T-cell (primary cell): ENCODE measurements around the gene CBX4. TPM values are rescaled to one million over a fixed set of nuclear protein-coding genes. Genes with fewer than 3 reads are reported as not detected.

Source experiments
- ATAC-seq, 4 experiments: fragments of 200-7000 bp in 3 of 4; fragments of 150-1000 bp in 1 of 4; cut with Tn5 transposase; replicated peaks in 1 of 4; 1 replicate in 3 of 4; 2 replicates in 1 of 4; pipeline ENCODE4 v1.10.0; 2021; ENCODE audit warnings: moderate library complexity in 3 of 4, mild to moderate bottlenecking in 2 of 4, moderate number of reproducible peaks in 1 of 4
- CTCF ChIA-PET, 2 donors: fragments of 300-600 bp; sonication (Branson Sonifier 250); formaldehyde crosslinking; loops; one replicate each; lab custom pipeline; 2022; ENCODE audit warnings: antibody characterized with exemption in 2 of 2; lab: Charles Lee
- POLR2A ChIA-PET, 2 donors: fragments of 300-600 bp; sonication (Branson Sonifier 250); formaldehyde crosslinking; loops; one replicate each; lab custom pipeline; 2022; ENCODE audit warnings: antibody characterized with exemption in 2 of 2; lab: Charles Lee
- DNase-seq, 35 experiments: peaks; one replicate each; pipeline versions ENCODE4 v3.0.0 to v3.0.0-alpha.2; 2013 to 2023
- H3K27ac ChIP-seq: one replicate; pipeline ENCODE4 v1.5.1; 2013; ENCODE audit warnings: low read length
- H3K27me3 ChIP-seq, 2 experiments: replicated peaks in 1 of 2; 1 replicate in 1 of 2; 2 replicates in 1 of 2; pipeline versions ENCODE4 v1.6.1 to v1.7.0; 2013; ENCODE audit warnings: low read length in 1 of 2, mixed read lengths in 1 of 2; ENCODE audit not compliant: control insufficient read depth in 2 of 2, insufficient read depth in 2 of 2; ENCODE audit errors: extremely low read depth in 1 of 2
- H3K36me3 ChIP-seq, 2 donors: 1 replicate in 1 of 2; 2 replicates in 1 of 2; pipeline versions ENCODE4 v1.6.1 to v1.7.0; 2013; ENCODE audit warnings: low read length in 1 of 2; ENCODE audit not compliant: control insufficient read depth in 2 of 2, insufficient read depth in 1 of 2; ENCODE audit errors: extremely low read depth in 1 of 2
- H3K4me1 ChIP-seq, 2 experiments: 1 replicate in 1 of 2; 2 replicates in 1 of 2; pipeline versions ENCODE4 v1.6.1 to v1.7.0; 2013; ENCODE audit warnings: low read length in 2 of 2, mixed read lengths in 1 of 2; ENCODE audit not compliant: insufficient read depth in 2 of 2, control insufficient read depth in 1 of 2; ENCODE audit errors: extremely low read depth in 1 of 2
- H3K4me3 ChIP-seq, 2 donors: 1 replicate in 1 of 2; 2 replicates in 1 of 2; pipeline versions ENCODE4 v1.5.1 to v1.7.0; 2013; ENCODE audit warnings: mild to moderate bottlenecking in 2 of 2, low read length in 1 of 2, moderate library complexity in 1 of 2; ENCODE audit not compliant: control insufficient read depth in 1 of 2; ENCODE audit errors: extremely low read depth in 1 of 2
- H3K9me3 ChIP-seq: 2 replicates; pipeline ENCODE4 v1.7.0; 2013
- H3K27ac Mint-ChIP-seq, 2 donors: one replicate each; pipeline ENCODE4 v1.8.0; 2020 to 2021; ENCODE audit warnings: mild to moderate bottlenecking in 2 of 2, mixed read lengths in 2 of 2
- H3K27me3 Mint-ChIP-seq, 2 donors: one replicate each; pipeline ENCODE4 v1.8.0; 2021 to 2022; ENCODE audit warnings: mixed read lengths in 2 of 2
- H3K36me3 Mint-ChIP-seq: one replicate; pipeline ENCODE4 v1.8.0; 2021; ENCODE audit warnings: mixed read lengths
- H3K4me1 Mint-ChIP-seq, 3 donors: one replicate each; pipeline ENCODE4 v1.8.0; 2020 to 2022; ENCODE audit warnings: mixed read lengths in 3 of 3, mild to moderate bottlenecking in 1 of 3
- H3K4me3 Mint-ChIP-seq, 3 donors: one replicate each; pipeline ENCODE4 v1.8.0; 2020 to 2022; ENCODE audit warnings: mild to moderate bottlenecking in 3 of 3, mixed read lengths in 3 of 3, moderate library complexity in 3 of 3
- H3K9me3 Mint-ChIP-seq, 3 donors: one replicate each; pipeline ENCODE4 v1.8.0; 2020 to 2022; ENCODE audit warnings: mixed read lengths in 3 of 3
- WGBS: methylation state at CpG from one replicate; pipeline ENCODE4 v1.1.5; 2013; ENCODE audit warnings: missing lambda C conversion rate; ENCODE audit not compliant: insufficient coverage; 5-methylcytosine and 5-hydroxymethylcytosine counted together
- total RNA-seq, 35 experiments: library from RNA in 6 of 35; stranded (reverse) in 6 of 35; fragments of 120-200 nt in 1 of 35; gene quantifications; one replicate each; pipeline versions ENCODE4 v1.2.1 to v1.2.4 and lab custom pipeline; 2013 to 2026

CBX4 gene
- total RNA-seq, 5 donors from 2014 or later (not counting 1 experiment from before 2014, with no cell fraction given): 63.2 to 138 (median 70.2) TPM

DNA sequence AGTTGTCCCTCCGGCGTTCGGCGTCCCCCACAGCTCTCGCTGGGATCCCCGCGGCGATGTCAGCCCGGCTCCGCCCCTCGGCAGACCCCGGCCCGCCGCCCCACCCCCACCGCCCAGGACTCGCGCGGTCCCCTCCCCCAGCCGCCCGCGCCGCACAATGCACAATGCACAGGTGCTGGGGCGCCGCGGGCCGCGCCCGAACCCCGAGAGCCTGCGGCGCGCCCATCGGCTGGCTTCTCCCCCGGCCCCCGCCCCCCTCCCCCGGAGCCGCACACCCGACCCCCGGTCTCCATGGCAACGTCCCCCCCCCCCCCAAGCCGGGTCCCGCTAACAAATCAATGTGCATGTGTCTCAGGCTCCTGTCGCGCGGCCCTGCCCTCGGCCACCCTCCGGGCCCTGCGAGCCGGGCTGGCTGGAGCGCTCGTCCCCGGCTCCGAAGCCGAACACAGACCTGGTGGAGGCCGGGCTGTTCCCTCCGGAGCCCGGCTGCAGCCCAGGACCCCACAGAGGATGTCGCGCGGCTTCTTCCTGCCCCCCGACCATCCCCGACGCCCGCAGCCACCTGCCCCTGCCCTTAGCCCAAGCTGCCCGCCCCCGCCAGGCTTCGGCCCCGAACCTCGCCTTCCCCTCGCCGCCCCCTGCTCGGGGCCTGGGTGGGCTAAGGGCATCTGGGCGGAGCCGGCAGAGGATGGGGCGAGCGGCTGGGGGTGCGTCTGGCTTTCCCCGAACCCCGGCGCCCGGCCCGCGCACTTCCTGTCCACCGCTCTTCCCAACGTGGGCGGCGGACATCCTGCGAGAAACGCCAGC lies 41.5 kb downstream of the CBX4 start:
- peak; percentile 16 to 30 (median 26) for ATAC-seq
- peaks cover 3 to 6% of the 10 kb centered on the region in 2 donors for H3K36me3 ChIP-seq
- no peak overlapping the region for H3K27ac ChIP-seq
- Mint-ChIP-seq H3K4me1 (peaks cover 24 to 43% (median 34%) of the 10 kb centered on the region in 3 donors), H3K4me3 (peak overlapping the region in 1 of 3 donors; percentile 85), H3K36me3 (peaks cover 3% of the 10 kb centered on the region), H3K9me3 (no peaks in the 10 kb centered on the region), H3K27me3 (peaks cover 18 to 36% of the 10 kb centered on the region in 2 donors), H3K27ac (no peak overlapping the region)
- H3K4me3 ChIP-seq: peak overlapping the region in 1 of 2 donors; percentile 76
- peak in 1 of 35 experiments; percentile 25 for DNase-seq
- 1% methylated on average over 47 of the region's 89 CpGs for WGBS
- H3K9me3 ChIP-seq: no peaks in the 10 kb centered on the region
- peaks cover 39 to 63% of the 10 kb centered on the region in 2 experiments for H3K4me1 ChIP-seq
- ChIA-PET POLR2A (interaction anchor here in 1 of 2 donors (0.7 kb wide), 1 partner anchor 42 kb away, joined by 3 read pairs; the partner anchor contains the start of gene CBX4), CTCF (interaction anchor here in 1 of 2 donors (0.6 to 1.2 kb wide), 4 partner anchors 10 to 48 kb away, joined by 3 to 8 read pairs (median 5); partner anchors contain the start of gene CBX4)
- H3K27me3 ChIP-seq: peaks cover 8 to 83% of the 10 kb centered on the region in 2 experiments

DNA sequence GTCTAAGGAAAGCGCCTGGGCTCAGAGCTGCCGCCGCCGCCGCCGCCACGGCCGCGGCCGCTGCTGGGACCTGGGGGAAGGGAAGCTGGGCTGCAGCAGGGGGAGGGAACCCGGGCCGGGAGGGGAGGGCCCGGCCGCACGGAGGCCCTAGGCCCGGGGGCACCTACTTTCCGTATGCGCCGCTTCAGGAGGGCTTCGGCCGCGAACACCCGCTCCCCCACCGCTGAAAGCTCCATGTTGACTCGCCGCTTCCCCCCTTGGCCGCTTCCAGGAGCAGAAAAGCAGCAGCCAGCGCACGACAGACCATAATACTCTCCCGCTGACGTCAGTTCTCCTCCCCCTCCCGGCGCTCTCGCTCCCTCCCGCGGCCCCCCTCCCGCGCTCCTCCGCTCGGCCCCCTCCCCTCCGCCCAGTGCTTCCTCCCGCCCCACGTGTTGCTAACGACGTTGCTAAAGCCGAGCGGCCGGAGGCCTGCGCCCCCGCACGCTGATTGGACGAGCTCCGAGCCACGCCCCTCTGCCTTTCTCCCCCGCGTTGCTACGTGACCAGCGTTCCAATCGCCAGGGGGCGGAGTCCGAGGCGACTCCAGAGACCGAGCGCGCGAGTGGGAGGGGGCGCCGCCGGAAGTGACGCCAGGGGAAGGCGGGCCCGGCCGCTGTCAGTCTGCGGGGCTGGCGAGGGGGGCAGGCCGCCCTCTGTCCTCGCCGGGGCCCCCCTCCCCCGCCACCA lies 42.3 kb downstream of the CBX4 start, which contains the start of gene CBX8:
TSS of gene CBX8 (minus strand) at position 315 of the 729 bp plus-strand sequence. CDS start at position 236, 79 bp downstream.
- H3K9me3 Mint-ChIP-seq: no peaks in the 10 kb centered on the region
- peak within 1 kb of the TSS; percentile 81 to 85 (median 83) for H3K4me3 Mint-ChIP-seq
- Histone ChIP-seq H3K27ac (peak within 1 kb of the TSS; percentile 70), H3K4me3 (peak within 1 kb of the TSS; percentile 67 to 76), H3K9me3 (no peaks in the 10 kb centered on the region), H3K27me3 (peaks cover 4 to 84% of the 10 kb centered on the region in 2 experiments), H3K36me3 (peaks cover 3 to 6% of the 10 kb centered on the region in 2 donors), H3K4me1 (peaks cover 37 to 61% of the 10 kb centered on the region in 2 experiments)
- DNase-seq (peak; percentile 92 to 99 (median 96)), ATAC-seq (peak; percentile 85 to 89 (median 86))
- POLR2A ChIA-PET: interaction anchor here (0.6 to 0.7 kb wide), 3 partner anchors 15 to 1100 kb away, joined by 3 to 4 read pairs (median 3); partner anchors contain the start of gene CBX4 (in 1 of the 2)
- H3K36me3 Mint-ChIP-seq: peaks cover 3% of the 10 kb centered on the region
- CTCF ChIA-PET: interaction anchor here in 1 of 2 donors (0.6 to 1.2 kb wide), 6 partner anchors 11 to 810 kb away, joined by 3 to 8 read pairs (median 4); partner anchors contain the start of gene CBX4
- peak within 1 kb of the TSS; percentile 67 to 78 for H3K27ac Mint-ChIP-seq
- WGBS: under 1% methylated on average over 67 of the region's 79 CpGs
- peaks cover 24 to 40% of the 10 kb centered on the region in 2 donors for H3K27me3 Mint-ChIP-seq
- H3K4me1 Mint-ChIP-seq: peaks cover 23 to 47% (median 34%) of the 10 kb centered on the region in 3 donors

DNA sequence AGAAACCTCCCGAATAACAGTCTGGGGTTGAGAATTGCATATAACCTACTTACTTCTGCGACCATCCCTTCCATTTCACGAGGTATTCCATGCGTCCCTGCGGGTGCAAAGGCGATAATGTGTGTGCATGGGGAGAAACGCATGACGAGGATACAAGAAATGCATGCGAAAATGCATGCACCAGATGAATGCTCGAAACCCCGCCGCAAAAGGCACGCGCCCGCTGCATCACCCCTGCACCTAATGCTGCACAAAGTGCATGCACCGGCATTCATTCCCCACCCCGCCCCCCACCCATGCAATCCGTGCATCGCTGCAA lies 42.8 kb downstream of the CBX4 start:
- H3K27ac ChIP-seq: no peak overlapping the region
- peaks cover 4 to 84% of the 10 kb centered on the region in 2 experiments for H3K27me3 ChIP-seq
- Mint-ChIP-seq H3K4me3 (peak overlapping the region; percentile 81 to 85 (median 83)), H3K4me1 (peaks cover 20 to 43% (median 34%) of the 10 kb centered on the region in 3 donors), H3K36me3 (peaks cover 3% of the 10 kb centered on the region), H3K27ac (no peak overlapping the region), H3K27me3 (peaks cover 21 to 38% of the 10 kb centered on the region in 2 donors), H3K9me3 (no peaks in the 10 kb centered on the region)
- ChIA-PET POLR2A (interaction anchor here (0.6 to 0.7 kb wide), 3 partner anchors 15 to 1099 kb away, joined by 3 to 4 read pairs (median 3); partner anchors contain the start of gene CBX4 (in 1 of the 2)), CTCF (interaction anchor here in 1 of 2 donors (0.6 to 1.0 kb wide), 4 partner anchors 19 to 811 kb away, joined by 3 to 6 read pairs (median 4); partner anchors contain the start of gene CBX4)
- ATAC-seq (no peak), DNase-seq (no peak)
- H3K4me1 ChIP-seq: peaks cover 34 to 61% of the 10 kb centered on the region in 2 experiments
- H3K36me3 ChIP-seq: peaks cover 3 to 6% of the 10 kb centered on the region in 2 donors
- WGBS: 3% methylated on average over 10 of the region's 19 CpGs
- no peaks in the 10 kb centered on the region for H3K9me3 ChIP-seq
- peak overlapping the region; percentile 67 to 76 for H3K4me3 ChIP-seq

DNA sequence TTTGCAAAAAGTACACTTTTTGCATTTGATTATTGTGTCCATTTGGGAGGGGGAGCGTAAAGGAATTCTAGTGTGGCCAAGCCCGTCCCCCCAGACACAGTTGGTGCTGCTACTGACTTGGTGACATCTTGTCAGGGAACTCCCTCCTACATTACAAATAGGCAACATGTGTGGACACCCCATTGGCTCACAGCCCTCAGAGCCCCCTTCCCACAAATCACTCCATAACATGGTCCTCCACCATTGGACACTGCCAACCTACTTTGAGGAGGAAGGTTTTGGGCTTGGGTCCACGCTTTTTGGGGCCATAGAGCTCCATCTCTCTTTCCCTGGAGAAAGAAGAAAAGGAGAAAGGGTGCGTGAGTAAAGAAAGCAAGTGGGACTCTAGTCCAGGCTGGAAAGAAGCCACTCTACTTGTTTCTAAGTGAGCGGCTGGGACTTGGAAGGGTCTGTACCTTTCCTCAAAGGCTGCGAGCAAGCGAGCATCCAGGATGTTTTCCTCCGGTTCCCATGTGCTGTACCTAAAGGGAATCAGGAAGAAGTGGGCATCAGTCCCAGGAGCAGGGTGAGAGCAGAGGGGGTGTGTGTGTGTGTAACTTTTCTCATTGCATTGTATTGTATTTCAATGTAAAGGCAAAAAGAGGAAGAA lies 43.3 kb downstream of the CBX4 start:
- H3K4me3 ChIP-seq: peak overlapping the region; percentile 67 to 76
- peaks cover 4 to 84% of the 10 kb centered on the region in 2 experiments for H3K27me3 ChIP-seq
- H3K27me3 Mint-ChIP-seq: peaks cover 21 to 40% of the 10 kb centered on the region in 2 donors
- peak overlapping the region; percentile 81 to 85 (median 83) for H3K4me3 Mint-ChIP-seq
- WGBS: 60% methylated on average over 4 of the region's 8 CpGs
- peaks cover 34 to 61% of the 10 kb centered on the region in 2 experiments for H3K4me1 ChIP-seq
- DNase-seq (no peak), ATAC-seq (no peak)
- ChIA-PET POLR2A (interaction anchor here in 1 of 2 donors (0.6 to 0.7 kb wide), 2 partner anchors 16 to 1099 kb away, joined by 3 to 4 read pairs; no protein-coding TSS in a partner anchor), CTCF (interaction anchor here in 1 of 2 donors (0.6 kb wide), 1 partner anchor 19 kb away, joined by 3 read pairs; no protein-coding TSS in a partner anchor)
- H3K4me1 Mint-ChIP-seq: peaks cover 24 to 46% (median 36%) of the 10 kb centered on the region in 3 donors
- H3K9me3 ChIP-seq: no peaks in the 10 kb centered on the region
- H3K27ac Mint-ChIP-seq: no peak overlapping the region
- H3K27ac ChIP-seq: no peak overlapping the region
- H3K36me3 ChIP-seq: peaks cover 3 to 6% of the 10 kb centered on the region in 2 donors
- no peaks in the 10 kb centered on the region for H3K9me3 Mint-ChIP-seq
- peaks cover 3% of the 10 kb centered on the region for H3K36me3 Mint-ChIP-seq

DNA sequence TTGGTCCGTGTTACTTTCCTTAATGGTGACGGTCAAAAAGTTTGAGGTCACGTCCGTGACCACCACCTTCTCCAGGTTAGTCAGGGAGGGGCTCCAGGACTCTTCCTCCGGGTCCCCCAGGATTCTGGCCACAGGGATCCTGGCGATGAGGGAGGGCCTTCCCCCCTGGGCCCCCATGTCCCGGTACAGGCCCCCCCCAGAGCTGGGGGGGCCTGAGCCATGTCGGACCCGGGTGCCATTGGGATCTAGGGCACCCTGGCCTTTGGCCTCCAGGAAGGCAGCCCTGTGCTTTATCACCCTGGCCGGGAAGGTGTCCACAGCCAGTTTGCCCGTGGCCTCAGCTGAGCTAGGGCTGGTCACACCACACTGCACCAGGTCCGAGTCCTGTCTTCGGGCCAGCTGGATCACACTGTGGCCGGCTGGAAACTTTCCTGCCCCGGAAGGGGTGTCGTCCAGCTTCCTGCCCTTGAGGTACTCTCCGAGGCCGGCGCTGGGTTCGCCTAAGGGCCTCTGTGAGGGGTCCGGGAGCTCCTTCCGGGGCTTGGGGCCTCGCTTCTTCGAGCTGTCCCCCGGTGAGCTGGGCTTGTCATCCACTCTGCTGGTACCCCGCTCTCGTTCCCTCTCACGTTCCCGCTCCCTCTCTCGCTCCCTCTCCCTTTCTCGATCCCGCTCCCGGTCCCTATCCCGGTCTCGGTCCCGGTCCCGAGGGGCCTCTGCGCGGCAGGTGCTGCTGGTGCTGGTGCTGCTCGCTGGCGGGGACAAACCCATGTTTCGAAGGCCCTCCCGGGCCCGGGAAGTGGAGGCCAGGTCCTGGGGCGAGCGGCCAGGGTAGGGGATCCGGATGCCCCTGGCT lies 44.4 kb downstream of the CBX4 start:
- 96% methylated on average over 46 of the region's 47 CpGs for WGBS
- ChIA-PET POLR2A (no interaction called here), CTCF (no interaction called here)
- no peak overlapping the region for H3K27ac ChIP-seq
- H3K9me3 Mint-ChIP-seq: no peaks in the 10 kb centered on the region
- peaks cover 3% of the 10 kb centered on the region for H3K36me3 Mint-ChIP-seq
- H3K4me1 ChIP-seq: peaks cover 27 to 61% of the 10 kb centered on the region in 2 experiments
- no peaks in the 10 kb centered on the region for H3K9me3 ChIP-seq
- peaks cover 3 to 6% of the 10 kb centered on the region in 2 donors for H3K36me3 ChIP-seq
- peaks cover 19 to 40% of the 10 kb centered on the region in 2 donors for H3K27me3 Mint-ChIP-seq
- H3K4me3 Mint-ChIP-seq: no peak overlapping the region
- H3K4me3 ChIP-seq: no peak overlapping the region
- no peak overlapping the region for H3K27ac Mint-ChIP-seq
- H3K27me3 ChIP-seq: peaks cover 4 to 84% of the 10 kb centered on the region in 2 experiments
- H3K4me1 Mint-ChIP-seq: peaks cover 18 to 39% (median 29%) of the 10 kb centered on the region in 3 donors
- ATAC-seq (no peak), DNase-seq (no peak)
